Hepatocyte (in vitro differentiated cells): ENCODE measurements around the gene FHOD3.

Source experiments
- CTCF ChIP-seq: fragments of 200-600 bp; sonication (generic); IDR thresholded peaks from 2 replicates; pipeline ENCODE4 v1.5.1; 2016; ENCODE audit warnings: antibody characterized with exemption, mild to moderate bottlenecking; ENCODE audit not compliant: poor library complexity
- EZH2 ChIP-seq: fragments of 200-600 bp; sonication (generic); IDR thresholded peaks from 2 replicates; pipeline ENCODE4 v1.6.1; 2016; ENCODE audit warnings: antibody characterized with exemption, mild to moderate bottlenecking, borderline replicate concordance

GRCh38 chr18:36307513-36307912 lies 10.0 kb downstream of the FHOD3 start:
- TF ChIP-seq CTCF = no peak
- TF ChIP-seq EZH2 = no peak
